Caco-2 (cell line): ENCODE results near the gene BPGM. TPM values are rescaled to one million over a fixed set of nuclear protein-coding genes. Genes with fewer than 3 reads are reported as not detected.
A peak's percentile ranks its signal among the peaks of the same experiment; 100 is the strongest.

Source experiments
- BruUV-seq: library from RNA; stranded (reverse); fragments of 400-500 nt; replicated peaks from 2 replicates; lab custom pipeline; 2021; lab: Mats Ljungman, UMichigan
- CTCF ChIA-PET: fragments of 300-600 bp; sonication (Branson Sonifier 250); formaldehyde crosslinking; loops from one replicate; lab custom pipeline; 2022; ENCODE audit warnings: antibody characterized with exemption; lab: Charles Lee
- POLR2A ChIA-PET: fragments of 300-600 bp; sonication (Branson Sonifier 250); formaldehyde crosslinking; loops from one replicate; lab custom pipeline; 2022; ENCODE audit warnings: antibody characterized with exemption; lab: Charles Lee
- DNase-seq, 2 experiments: peaks; one replicate each; pipeline versions ENCODE4 v3.0.0 to v3.0.0-alpha.2; 2020 to 2022
- H3K27me3 ChIP-seq: replicated peaks from 2 replicates; pipeline ENCODE4 v1.6.0; 2011; ENCODE audit warnings: low read length; ENCODE audit not compliant: control insufficient read depth, insufficient read depth
- H3K36me3 ChIP-seq: 2 replicates; pipeline ENCODE4 v1.5.1; 2011; ENCODE audit warnings: low read length; ENCODE audit not compliant: control insufficient read depth, insufficient read depth
- H3K4me1 ChIP-seq: fragments of 250-450 bp; sonication (Bioruptor Pico); 2 replicates; pipeline ENCODE4 v1.5.1; 2020; ENCODE audit warnings: mild to moderate bottlenecking
- H3K4me3 ChIP-seq: 2 replicates; pipeline ENCODE4 v1.5.1; 2011; ENCODE audit warnings: low read depth, mild to moderate bottlenecking, control low read depth, low read length
- H3K9me3 ChIP-seq: fragments of 250-450 bp; sonication (Bioruptor Pico); 2 replicates; pipeline ENCODE4 v1.5.1; 2020; ENCODE audit warnings: mild to moderate bottlenecking, moderate library complexity
- H3K27ac Mint-ChIP-seq: one replicate; pipeline ENCODE4 v1.8.0; 2022; ENCODE audit warnings: mixed read lengths; ENCODE audit not compliant: unreplicated experiment
- H3K27me3 Mint-ChIP-seq: one replicate; pipeline ENCODE4 v1.8.0; 2022; ENCODE audit warnings: mixed read lengths; ENCODE audit not compliant: insufficient read depth, unreplicated experiment
- H3K36me3 Mint-ChIP-seq: one replicate; pipeline ENCODE4 v1.8.0; 2022; ENCODE audit warnings: mild to moderate bottlenecking, mixed read lengths; ENCODE audit not compliant: insufficient read depth, unreplicated experiment
- H3K4me1 Mint-ChIP-seq: one replicate; pipeline ENCODE4 v1.8.0; 2022; ENCODE audit warnings: low read depth, mixed read lengths; ENCODE audit not compliant: unreplicated experiment
- H3K4me3 Mint-ChIP-seq: one replicate; pipeline ENCODE4 v1.8.0; 2022; ENCODE audit warnings: mild to moderate bottlenecking, moderate library complexity, mixed read lengths; ENCODE audit not compliant: unreplicated experiment
- H3K9me3 Mint-ChIP-seq: one replicate; pipeline ENCODE4 v1.8.0; 2022; ENCODE audit warnings: mixed read lengths; ENCODE audit not compliant: unreplicated experiment
- CTCF ChIP-seq, 2 experiments: fragments of 200-600 bp in 1 of 2; IDR thresholded peaks; 1 replicate in 1 of 2; 2 replicates in 1 of 2; pipeline versions ENCODE4 v1.5.1 to v1.8.0; 2011 to 2022; ENCODE audit warnings: antibody characterized with exemption in 1 of 2, control low read depth in 1 of 2, inconsistent platforms in 1 of 2, low read depth in 1 of 2, low read length in 1 of 2, mild to moderate bottlenecking in 1 of 2, moderate library complexity in 1 of 2; ENCODE audit not compliant: insufficient read depth in 1 of 2, severe bottlenecking in 1 of 2, unreplicated experiment in 1 of 2
- intact Hi-C: fragments of 100-400 bp; cut with micrococcal nuclease; formaldehyde crosslinking; loops from one replicate; pipeline ENCODE4 v1.10.0; 2022; ENCODE audit not compliant: unreplicated experiment
- total RNA-seq: library from RNA; stranded (reverse); gene quantifications from 2 replicates; pipeline ENCODE4 v1.2.3, GENCODE V29; 2022

BPGM gene
- total RNA-seq, 1 experiment from 2014 or later = 8.1 TPM

- H3K9me3 ChIP-seq = no peaks in the 10 kb centered on the region
- BruUV-seq = no TSS peak
- POLR2A ChIA-PET = no interaction called here
- H3K36me3 Mint-ChIP-seq = no peaks in the 10 kb centered on the region
- intact Hi-C loops = loop anchor here (5.0 kb wide), 1 partner anchor 198 kb away; no protein-coding TSS in a partner anchor
- H3K9me3 Mint-ChIP-seq = no peaks in the 10 kb centered on the region
- H3K4me3 Mint-ChIP-seq = no peak overlapping the region
- H3K4me1 Mint-ChIP-seq = peaks cover 24% of the 10 kb centered on the region
- H3K4me3 ChIP-seq = no peak overlapping the region
- H3K27ac Mint-ChIP-seq = no peak overlapping the region
- no peaks in the 10 kb centered on the region for H3K27me3 ChIP-seq
- no peak for DNase-seq
- TF ChIP-seq CTCF (IDR thresholded peaks at IDR 0.05; ENCODE audit: insufficient read depth in 1 of 2, low read depth in 1 of 2, low read length in 1 of 2, severe bottlenecking in 1 of 2, unreplicated experiment in 1 of 2) = peak; percentile 23 to 26
- H3K27me3 Mint-ChIP-seq = no peaks in the 10 kb centered on the region
- H3K36me3 ChIP-seq = no peaks in the 10 kb centered on the region
- CTCF ChIA-PET = interaction anchor here (1.2 kb wide), 1 partner anchor 17 kb away, joined by 3 read pairs; no protein-coding TSS in a partner anchor
- peaks cover 10% of the 10 kb centered on the region for H3K4me1 ChIP-seq
These were observed 47.6 kb downstream of the BPGM start for GRCh38 chr7:134694299-134694698.

- Mint-ChIP-seq H3K4me3 (no peak overlapping the region), H3K9me3 (no peaks in the 10 kb centered on the region), H3K4me1 (peaks cover 24% of the 10 kb centered on the region), H3K36me3 (no peaks in the 10 kb centered on the region), H3K27ac (no peak overlapping the region), H3K27me3 (no peaks in the 10 kb centered on the region)
- Histone ChIP-seq H3K4me3 (no peak overlapping the region), H3K4me1 (peaks cover 10% of the 10 kb centered on the region), H3K27me3 (no peaks in the 10 kb centered on the region), H3K36me3 (no peaks in the 10 kb centered on the region), H3K9me3 (no peaks in the 10 kb centered on the region)
- no peak for DNase-seq
- intact Hi-C loops = loop anchor here (5.0 kb wide), 1 partner anchor 198 kb away; no protein-coding TSS in a partner anchor
- BruUV-seq = no TSS peak
- TF ChIP-seq CTCF (IDR thresholded peaks at IDR 0.05; ENCODE audit: insufficient read depth in 1 of 2, low read depth in 1 of 2, low read length in 1 of 2, severe bottlenecking in 1 of 2, unreplicated experiment in 1 of 2) = no peak
- ChIA-PET CTCF (no interaction called here), POLR2A (no interaction called here)
These were observed 48.1 kb downstream of the BPGM start for GRCh38 chr7:134694767-134695166.

DNA sequence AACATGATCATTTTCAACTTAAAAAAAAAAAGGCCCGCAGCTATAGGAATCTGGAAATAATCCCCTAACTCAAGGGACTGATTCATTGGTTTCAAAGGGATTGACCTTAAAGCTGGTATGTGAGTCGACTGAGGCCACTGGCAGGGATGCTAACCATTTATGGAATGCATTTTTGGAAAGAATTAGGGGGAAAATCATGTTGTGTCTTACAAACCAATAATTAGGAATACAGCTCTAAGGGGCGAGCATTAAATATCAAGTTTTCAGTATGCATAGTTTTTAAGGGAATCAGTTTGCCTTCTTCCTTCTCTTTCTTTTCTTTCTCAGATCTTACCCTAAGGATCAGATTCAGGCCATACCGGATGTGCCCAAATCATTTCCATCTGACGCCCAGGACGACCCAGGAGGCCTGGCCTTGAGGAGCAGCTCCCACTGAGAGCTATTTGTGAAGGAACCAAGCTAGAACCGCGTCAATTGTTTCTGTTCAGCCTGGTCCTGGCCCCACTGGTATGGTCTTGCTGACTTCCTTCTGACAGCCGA, 48.7 kb downstream of the BPGM start:
- intact Hi-C loops = no loop called here
- CTCF ChIA-PET = no interaction called here
- no peaks in the 10 kb centered on the region for H3K27me3 ChIP-seq
- H3K36me3 Mint-ChIP-seq = no peaks in the 10 kb centered on the region
- H3K4me3 Mint-ChIP-seq = no peak overlapping the region
- no peak overlapping the region for H3K27ac Mint-ChIP-seq
- no TSS peak for BruUV-seq
- DNase-seq = no peak
- peaks cover 6% of the 10 kb centered on the region for H3K4me1 ChIP-seq
- no peaks in the 10 kb centered on the region for H3K36me3 ChIP-seq
- no peak for TF ChIP-seq CTCF (IDR thresholded peaks at IDR 0.05; ENCODE audit: insufficient read depth in 1 of 2, low read depth in 1 of 2, low read length in 1 of 2, severe bottlenecking in 1 of 2, unreplicated experiment in 1 of 2)
- no peaks in the 10 kb centered on the region for H3K9me3 Mint-ChIP-seq
- H3K4me1 Mint-ChIP-seq = peaks cover 17% of the 10 kb centered on the region
- H3K9me3 ChIP-seq = no peaks in the 10 kb centered on the region
- POLR2A ChIA-PET = no interaction called here
- H3K27me3 Mint-ChIP-seq = no peaks in the 10 kb centered on the region
- no peak overlapping the region for H3K4me3 ChIP-seq
